Hepatocyte (in vitro differentiated cells): ENCODE measurements around the gene ARHGEF18. TPM values are rescaled to one million over a fixed set of nuclear protein-coding genes. Genes with fewer than 3 reads are reported as not detected.
A peak's percentile ranks its signal among the peaks of the same experiment; 100 is the strongest.

Experiments used
- DNase-seq: peaks from one replicate; pipeline ENCODE4 v3.0.0-alpha.2; 2016; ENCODE audit warnings: low spot score
- H2AFZ ChIP-seq: fragments of 200-600 bp; sonication (generic); 2 replicates; pipeline ENCODE4 v1.6.0; 2016; ENCODE audit warnings: antibody characterized with exemption, mild to moderate bottlenecking
- H3K27ac ChIP-seq: fragments of 200-600 bp; sonication (generic); 2 replicates; pipeline ENCODE4 v1.5.1; 2016; ENCODE audit warnings: mild to moderate bottlenecking
- H3K27me3 ChIP-seq: fragments of 200-600 bp; sonication (generic); 2 replicates; pipeline ENCODE4 v1.6.1; 2016
- H3K36me3 ChIP-seq: fragments of 200-600 bp; sonication (generic); replicated peaks from 2 replicates; pipeline ENCODE4 v1.5.1; 2016; ENCODE audit warnings: low read depth; ENCODE audit not compliant: insufficient read depth
- H3K4me1 ChIP-seq: fragments of 200-600 bp; sonication (generic); 2 replicates; pipeline ENCODE4 v1.5.1; 2016; ENCODE audit warnings: mild to moderate bottlenecking, moderate library complexity; ENCODE audit not compliant: insufficient read depth
- H3K4me2 ChIP-seq: fragments of 200-600 bp; sonication (generic); 2 replicates; pipeline ENCODE4 v1.6.0; 2016
- H3K4me3 ChIP-seq: fragments of 200-600 bp; sonication (generic); 2 replicates; pipeline ENCODE4 v1.5.1; 2016; ENCODE audit warnings: mild to moderate bottlenecking
- H3K79me2 ChIP-seq: fragments of 200-600 bp; sonication (generic); 2 replicates; pipeline ENCODE4 v1.6.0; 2017; ENCODE audit warnings: mild to moderate bottlenecking
- H3K9me2 ChIP-seq: fragments of 200-600 bp; sonication (generic); replicated peaks from 2 replicates; pipeline ENCODE4 v1.6.0; 2017; ENCODE audit warnings: mild to moderate bottlenecking; ENCODE audit not compliant: insufficient read depth
- H3K9me3 ChIP-seq: fragments of 200-600 bp; sonication (generic); 2 replicates; pipeline ENCODE4 v1.5.1; 2016; ENCODE audit warnings: low read depth, mild to moderate bottlenecking
- H4K20me1 ChIP-seq: fragments of 200-600 bp; sonication (generic); 2 replicates; pipeline ENCODE4 v1.6.0; 2016; ENCODE audit warnings: mild to moderate bottlenecking; ENCODE audit not compliant: insufficient read depth, poor library complexity, severe bottlenecking
- CTCF ChIP-seq: fragments of 200-600 bp; sonication (generic); IDR thresholded peaks from 2 replicates; pipeline ENCODE4 v1.5.1; 2016; ENCODE audit warnings: antibody characterized with exemption, mild to moderate bottlenecking; ENCODE audit not compliant: poor library complexity
- EZH2 ChIP-seq: fragments of 200-600 bp; sonication (generic); IDR thresholded peaks from 2 replicates; pipeline ENCODE4 v1.6.1; 2016; ENCODE audit warnings: antibody characterized with exemption, mild to moderate bottlenecking, borderline replicate concordance
- EZH2phosphoT487 ChIP-seq: fragments of 200-600 bp; sonication (generic); IDR thresholded peaks from one replicate; pipeline ENCODE4 v1.6.1; 2018; ENCODE audit warnings: antibody characterized with exemption, mild to moderate bottlenecking, low read depth, moderate library complexity; ENCODE audit not compliant: unreplicated experiment, severe bottlenecking
- WGBS: methylation state at CpG from one replicate; pipeline ENCODE4 v1.1.6; 2016; ENCODE audit warnings: low lambda C conversion rate; ENCODE audit errors: missing lambda C conversion rate; 5-methylcytosine and 5-hydroxymethylcytosine counted together
- polyA plus RNA-seq: library from polyadenylated mRNA; unstranded; fragments of >200 nt; fragmentation: Nextera tagmentation; extraction: Ambion mirVana; gene quantifications from 2 replicates; pipeline ENCODE4 v1.2.1, GENCODE V29; 2016
- total RNA-seq: library from RNA; depleted of rRNA; stranded (reverse); fragments of >200 nt; gene quantifications from 2 replicates; pipeline ENCODE4 v1.2.3, GENCODE V29; 2014

The ARHGEF18 gene
- total and polyA plus RNA-seq, 2 experiments from 2014 or later = 36.7 to 50.3 TPM

GRCh38 chr19:7349961-7350711 is 1.4 kb downstream of the ARHGEF18 start:
- Histone ChIP-seq H3K4me1 (no peaks in the 10 kb centered on the region), H3K9me3 (no peaks in the 10 kb centered on the region), H3K4me2 (no peak overlapping the region), H3K27me3 (no peaks in the 10 kb centered on the region), H3K36me3 (no peaks in the 10 kb centered on the region), H3K4me3 (no peak overlapping the region), H2AFZ (no peak overlapping the region), H3K27ac (no peak overlapping the region), H3K9me2 (no peaks in the 10 kb centered on the region), H3K79me2 (no peaks in the 10 kb centered on the region), H4K20me1 (no peaks in the 10 kb centered on the region)
- TF ChIP-seq CTCF = no peak
- TF ChIP-seq EZH2 = no peak
- no peak for TF ChIP-seq EZH2phosphoT487
- WGBS = 86% methylated on average over 8 of the region's 8 CpGs
- no peak for DNase-seq

GRCh38 chr19:7351861-7352260 is 3.1 kb downstream of the ARHGEF18 start:
- Histone ChIP-seq H4K20me1 (no peaks in the 10 kb centered on the region), H3K27me3 (no peaks in the 10 kb centered on the region), H3K9me2 (no peaks in the 10 kb centered on the region), H3K9me3 (no peaks in the 10 kb centered on the region), H3K4me2 (no peak overlapping the region), H3K4me3 (no peak overlapping the region), H3K79me2 (no peaks in the 10 kb centered on the region), H3K27ac (no peak overlapping the region), H3K36me3 (no peaks in the 10 kb centered on the region), H3K4me1 (no peaks in the 10 kb centered on the region), H2AFZ (no peak overlapping the region)
- no peak for DNase-seq
- WGBS = 54% methylated on average over 1 of the region's 1 CpG
- no peak for TF ChIP-seq EZH2
- no peak for TF ChIP-seq CTCF
- no peak for TF ChIP-seq EZH2phosphoT487

GRCh38 chr19:7355151-7355820 is 6.5 kb downstream of the ARHGEF18 start:
- Histone ChIP-seq H3K79me2 (no peaks in the 10 kb centered on the region), H3K4me1 (no peaks in the 10 kb centered on the region), H3K27me3 (no peaks in the 10 kb centered on the region), H3K4me2 (no peak overlapping the region), H3K9me2 (no peaks in the 10 kb centered on the region), H3K9me3 (no peaks in the 10 kb centered on the region), H3K4me3 (no peak overlapping the region), H3K36me3 (no peaks in the 10 kb centered on the region), H3K27ac (peak overlapping the region; percentile 37), H4K20me1 (no peaks in the 10 kb centered on the region), H2AFZ (no peak overlapping the region)
- TF ChIP-seq EZH2 (no peak), CTCF (no peak), EZH2phosphoT487 (no peak)
- peak; percentile 48 for DNase-seq
- 78% methylated on average over 13 of the region's 13 CpGs for WGBS
